Endothelial cell of coronary artery (primary cell): ENCODE measurements around the gene DLK2. TPM values are rescaled to one million over a fixed set of nuclear protein-coding genes. Genes with fewer than 3 reads are reported as not detected.

Experiments
- total RNA-seq: library from RNA; depleted of rRNA; stranded (reverse); fragments of >200 nt; gene quantifications from 2 replicates; pipeline ENCODE4 v1.2.3, GENCODE V29; 2014

The DLK2 gene
- 0.09 and 0.28 TPM in 2 replicates for total RNA-seq

GRCh38 chr6:43455531-43456428 lies at the start of gene DLK2:
Gene DLK2 (minus strand): TSS chr6:43455548. CDS start chr6:43454825, 723 bp downstream.

GRCh38 chr6:43477235-43478007 lies 22.1 kb upstream of the DLK2 start, which contains the start of gene TJAP1:
Gene TJAP1 (plus strand): TSS chr6:43477570. CDS start chr6:43499002, 21,432 bp downstream.

GRCh38 chr6:43427406-43428111 lies 27.8 kb downstream of the DLK2 start, which contains the start of gene ABCC10:
Gene ABCC10 (plus strand): TSS chr6:43427541. CDS start chr6:43427979, 438 bp downstream.

Other genes starting within 250 kb of the DLK2 start
- 32.0 and 54.7 TPM in 2 replicates for gene DNPH1, start 226.1 kb downstream of the DLK2 start, total RNA-seq
- under 0.01 and 0.09 TPM in 2 replicates for gene TTBK1, start 212.1 kb downstream of the DLK2 start, total RNA-seq
- gene SLC22A7, start 157.3 kb downstream of the DLK2 start, total RNA-seq, result not detected in 2 replicates
- not detected in 2 replicates for gene CRIP3, start 146.7 kb downstream of the DLK2 start, total RNA-seq
- gene ZNF318, start 85.9 kb downstream of the DLK2 start, total RNA-seq, result 4.1 and 5.4 TPM in 2 replicates
- gene ABCC10, start 28.0 kb downstream of the DLK2 start, total RNA-seq, result 12.7 and 22.5 TPM in 2 replicates
- 8.5 and 10.7 TPM in 2 replicates for gene TJAP1, start 22.0 kb upstream of the DLK2 start, total RNA-seq
- 0.18 and 0.19 TPM in 2 replicates for gene LRRC73, start 54.8 kb upstream of the DLK2 start, total RNA-seq
- 97.6 and 107 TPM in 2 replicates for gene YIPF3, start 61.4 kb upstream of the DLK2 start, total RNA-seq
- gene POLR1C, start 61.5 kb upstream of the DLK2 start, total RNA-seq, result 35.0 and 42.1 TPM in 2 replicates
- 25.6 and 30.2 TPM in 2 replicates for gene XPO5, start 120.5 kb upstream of the DLK2 start, total RNA-seq
- gene POLH, start 120.6 kb upstream of the DLK2 start, total RNA-seq, result 18.8 and 24.4 TPM in 2 replicates
- 34.1 and 51.3 TPM in 2 replicates for gene GTPBP2, start 173.7 kb upstream of the DLK2 start, total RNA-seq
- gene MAD2L1BP, start 180.3 kb upstream of the DLK2 start, total RNA-seq, result 19.1 and 23.6 TPM in 2 replicates
- 0.09 and 0.19 TPM in 2 replicates for gene RSPH9, start 189.5 kb upstream of the DLK2 start, total RNA-seq
- 41.4 and 50.3 TPM in 2 replicates for gene MRPS18A, start 232.2 kb upstream of the DLK2 start, total RNA-seq